Activated naive CD4-positive, alpha-beta T cell treated with anti-CD3 and anti-CD28 coated beads, Interleukin-2, amount 50 U/mL, for 24 hours (primary cell): ENCODE data around the gene FOXO3.
A peak's percentile ranks its signal among the peaks of the same experiment; 100 is the strongest.

ENCODE experiments used
- H3K27ac Mint-ChIP-seq: one replicate; pipeline ENCODE4 v1.8.0; 2021; ENCODE audit warnings: mild to moderate bottlenecking, mixed read lengths
- H3K27me3 Mint-ChIP-seq: one replicate; pipeline ENCODE4 v1.8.0; 2021; ENCODE audit warnings: mixed read lengths
- H3K36me3 Mint-ChIP-seq: one replicate; pipeline ENCODE4 v1.8.0; 2021; ENCODE audit warnings: mixed read lengths
- H3K4me1 Mint-ChIP-seq: one replicate; pipeline ENCODE4 v1.8.0; 2021; ENCODE audit warnings: mixed read lengths
- H3K4me3 Mint-ChIP-seq: one replicate; pipeline ENCODE4 v1.8.0; 2021; ENCODE audit warnings: mild to moderate bottlenecking, mixed read lengths
- H3K9me3 Mint-ChIP-seq: one replicate; pipeline ENCODE4 v1.8.0; 2021; ENCODE audit warnings: mixed read lengths

Gene FOXO3

DNA sequence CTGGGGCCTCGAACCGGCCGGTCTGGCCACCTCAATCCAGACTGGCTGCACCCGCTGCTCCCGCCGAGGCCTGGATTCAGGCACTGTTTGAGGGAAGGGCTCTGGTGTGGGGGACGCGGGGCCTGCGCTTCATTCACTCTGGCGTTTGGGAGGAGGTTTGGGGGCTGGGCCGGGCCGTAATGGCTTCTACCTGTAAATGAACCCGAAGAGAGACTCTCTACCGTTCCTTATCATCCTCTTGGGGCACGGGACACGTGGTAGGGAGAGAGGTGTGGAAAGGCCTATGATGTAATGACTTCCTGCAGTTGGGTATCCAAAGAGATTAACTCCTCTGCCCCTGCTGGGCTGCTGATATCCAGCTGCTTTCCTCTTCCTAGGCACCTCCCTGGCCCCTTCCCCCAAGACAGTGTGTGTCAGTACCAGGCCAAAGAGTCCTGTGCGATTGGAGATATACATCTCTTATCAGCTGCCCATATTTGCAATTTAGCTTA lies 1.8 kb downstream of the FOXO3 start:
- peaks cover 6% of the 10 kb centered on the region for H3K36me3 Mint-ChIP-seq
- H3K4me1 Mint-ChIP-seq, result peaks cover 54% of the 10 kb centered on the region
- H3K27me3 Mint-ChIP-seq, result no peaks in the 10 kb centered on the region
- peak overlapping the region; percentile 78 for H3K4me3 Mint-ChIP-seq
- peak overlapping the region; percentile 68 for H3K27ac Mint-ChIP-seq
- no peaks in the 10 kb centered on the region for H3K9me3 Mint-ChIP-seq

DNA sequence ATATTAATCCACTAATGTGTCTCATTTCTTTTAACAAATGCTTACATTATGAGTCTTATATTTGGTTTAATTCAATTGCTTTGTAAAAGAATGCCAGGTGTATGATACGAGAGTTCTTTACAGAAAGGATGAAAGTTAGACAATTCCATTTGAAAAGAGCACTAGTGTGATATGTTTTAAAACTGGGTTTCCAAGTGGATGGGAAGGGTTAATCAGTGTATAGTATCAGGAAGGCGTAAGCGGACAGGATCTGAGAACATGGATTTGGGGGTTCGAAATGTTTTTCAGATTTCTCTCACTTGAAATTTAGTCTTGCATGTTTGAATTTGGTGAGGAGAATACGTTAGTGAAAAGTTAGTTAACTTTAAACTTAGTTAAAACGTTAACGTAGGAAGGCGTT lies 2.6 kb downstream of the FOXO3 start:
- no peak overlapping the region for H3K27ac Mint-ChIP-seq
- no peaks in the 10 kb centered on the region for H3K9me3 Mint-ChIP-seq
- H3K4me1 Mint-ChIP-seq, result peaks cover 57% of the 10 kb centered on the region
- peaks cover 8% of the 10 kb centered on the region for H3K36me3 Mint-ChIP-seq
- H3K4me3 Mint-ChIP-seq, result no peak overlapping the region
- no peaks in the 10 kb centered on the region for H3K27me3 Mint-ChIP-seq

DNA sequence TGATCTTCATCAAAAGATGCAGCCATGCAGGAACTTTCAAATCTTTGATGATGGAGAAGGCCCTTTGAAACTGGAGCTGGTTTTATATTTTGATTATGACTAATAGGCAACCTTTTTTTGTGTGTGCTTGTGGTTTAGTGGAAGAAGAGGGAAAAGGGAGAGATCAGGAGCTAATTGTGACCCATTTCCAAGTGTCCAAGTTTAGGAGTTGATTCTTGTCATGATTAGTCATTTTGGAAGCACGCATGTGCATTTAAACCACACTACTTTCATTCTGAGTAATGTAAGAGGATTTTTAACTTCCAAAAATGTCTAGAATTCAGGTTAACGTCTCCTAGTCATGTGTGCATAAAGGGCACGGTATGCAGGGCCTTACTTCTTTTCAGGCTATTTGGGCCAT lies 3.5 kb downstream of the FOXO3 start:
- Mint-ChIP-seq H3K36me3 (peaks cover 12% of the 10 kb centered on the region), H3K9me3 (no peaks in the 10 kb centered on the region), H3K27me3 (no peaks in the 10 kb centered on the region), H3K4me1 (peaks cover 64% of the 10 kb centered on the region), H3K4me3 (peak overlapping the region; percentile 12), H3K27ac (peak overlapping the region; percentile 76)

DNA sequence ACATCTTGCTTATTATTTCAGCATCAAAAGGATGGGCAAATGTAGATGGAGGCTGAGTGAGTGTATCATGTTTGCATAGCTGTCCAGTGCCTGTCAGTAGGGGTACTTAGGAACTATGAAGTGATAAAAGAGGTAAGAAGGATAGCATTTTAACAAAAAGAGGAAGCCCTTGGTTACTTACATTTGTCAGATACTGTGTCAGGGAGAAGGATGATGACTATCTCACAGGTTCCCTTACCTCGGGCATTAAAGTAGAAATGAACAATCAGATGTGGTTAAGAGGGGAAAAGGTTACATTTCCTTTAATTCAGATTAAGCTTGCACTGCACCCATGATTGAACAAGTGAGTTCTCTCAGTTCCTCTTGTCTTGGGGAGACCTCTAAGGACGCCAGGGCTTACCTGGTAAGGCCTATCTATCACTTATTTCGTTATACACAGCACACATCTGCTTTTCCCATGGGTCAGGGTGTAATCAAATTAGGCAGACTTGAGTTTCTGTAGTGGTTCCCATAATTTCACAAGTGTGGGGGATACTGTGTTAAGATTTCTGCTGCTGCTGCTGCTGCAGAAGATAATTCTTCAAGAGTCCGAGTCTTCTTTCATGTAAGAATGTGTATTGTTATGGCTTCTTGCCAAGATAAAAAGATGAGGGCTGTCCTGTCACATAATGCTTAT lies 4.5 kb downstream of the FOXO3 start:
- no peaks in the 10 kb centered on the region for H3K27me3 Mint-ChIP-seq
- H3K4me1 Mint-ChIP-seq, result peaks cover 68% of the 10 kb centered on the region
- H3K27ac Mint-ChIP-seq, result peak overlapping the region; percentile 14
- H3K9me3 Mint-ChIP-seq, result no peaks in the 10 kb centered on the region
- peak overlapping the region; percentile 63 for H3K4me3 Mint-ChIP-seq
- H3K36me3 Mint-ChIP-seq, result peaks cover 15% of the 10 kb centered on the region

DNA sequence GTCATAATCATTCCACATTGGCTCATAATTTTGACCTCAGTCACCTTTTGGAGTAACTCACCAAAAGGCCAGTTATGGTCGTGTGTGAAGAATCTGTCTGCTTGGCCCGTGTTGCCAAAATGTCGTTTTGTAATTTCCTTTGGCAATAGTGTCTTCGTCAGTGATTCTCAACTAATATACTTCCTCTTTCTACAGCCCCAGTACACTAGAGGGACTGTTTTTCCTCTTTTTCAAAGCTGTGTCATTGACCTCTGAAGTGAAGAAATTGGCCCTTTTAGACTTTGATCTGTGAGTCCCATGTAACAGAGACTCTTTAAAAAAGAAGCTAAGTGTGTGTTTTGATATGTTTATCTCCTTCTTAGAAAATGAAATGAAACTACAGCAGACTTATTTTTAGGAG lies 5.2 kb downstream of the FOXO3 start:
- Mint-ChIP-seq H3K27ac (no peak overlapping the region), H3K9me3 (no peaks in the 10 kb centered on the region), H3K27me3 (no peaks in the 10 kb centered on the region), H3K36me3 (peaks cover 16% of the 10 kb centered on the region), H3K4me1 (peaks cover 70% of the 10 kb centered on the region), H3K4me3 (peak overlapping the region; percentile 63)

DNA sequence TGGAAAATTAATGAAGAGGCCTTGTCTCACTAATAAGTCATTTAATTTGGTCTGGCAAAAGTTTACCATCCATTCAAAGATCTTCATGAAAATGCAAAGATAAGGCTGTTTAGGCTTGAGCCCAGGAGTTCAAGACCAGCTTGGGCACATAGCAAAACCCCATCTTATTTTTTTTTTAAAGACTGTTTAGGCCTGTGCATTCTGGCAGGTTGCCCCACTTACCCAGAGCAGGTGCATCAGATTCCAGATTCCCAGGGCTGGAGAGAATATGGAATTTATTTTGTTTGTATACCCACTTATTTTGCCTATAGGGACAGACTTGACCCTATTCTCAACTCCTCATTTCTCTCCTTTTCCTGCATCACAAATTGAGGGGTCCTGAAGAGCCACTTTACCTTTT lies 5.7 kb downstream of the FOXO3 start:
- no peaks in the 10 kb centered on the region for H3K9me3 Mint-ChIP-seq
- H3K36me3 Mint-ChIP-seq, result peaks cover 21% of the 10 kb centered on the region
- H3K4me1 Mint-ChIP-seq, result peaks cover 75% of the 10 kb centered on the region
- no peak overlapping the region for H3K4me3 Mint-ChIP-seq
- no peak overlapping the region for H3K27ac Mint-ChIP-seq
- H3K27me3 Mint-ChIP-seq, result no peaks in the 10 kb centered on the region

DNA sequence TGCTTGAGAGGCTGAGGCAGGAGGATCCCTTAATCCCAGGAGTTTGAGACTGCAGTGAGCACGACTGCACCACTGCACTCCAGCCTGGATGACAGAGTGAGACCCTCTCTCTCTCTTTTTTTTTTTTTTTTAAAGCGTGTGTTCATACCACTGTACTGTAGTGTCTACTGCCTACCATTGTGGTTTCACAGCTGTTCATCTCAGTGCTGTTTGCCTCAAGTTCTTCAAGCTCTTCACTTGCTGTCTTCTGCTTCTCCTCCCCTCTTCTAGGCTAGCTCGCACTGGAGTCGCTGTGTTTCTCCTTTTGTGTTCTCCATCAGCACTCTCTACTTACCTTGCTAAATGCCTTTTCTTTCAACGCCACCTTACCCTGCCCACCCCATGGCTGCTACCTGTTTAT lies 7.4 kb downstream of the FOXO3 start:
- H3K27me3 Mint-ChIP-seq, result no peaks in the 10 kb centered on the region
- peaks cover 21% of the 10 kb centered on the region for H3K36me3 Mint-ChIP-seq
- peak overlapping the region; percentile 83 for H3K27ac Mint-ChIP-seq
- H3K9me3 Mint-ChIP-seq, result no peaks in the 10 kb centered on the region
- no peak overlapping the region for H3K4me3 Mint-ChIP-seq
- H3K4me1 Mint-ChIP-seq, result peaks cover 61% of the 10 kb centered on the region

DNA sequence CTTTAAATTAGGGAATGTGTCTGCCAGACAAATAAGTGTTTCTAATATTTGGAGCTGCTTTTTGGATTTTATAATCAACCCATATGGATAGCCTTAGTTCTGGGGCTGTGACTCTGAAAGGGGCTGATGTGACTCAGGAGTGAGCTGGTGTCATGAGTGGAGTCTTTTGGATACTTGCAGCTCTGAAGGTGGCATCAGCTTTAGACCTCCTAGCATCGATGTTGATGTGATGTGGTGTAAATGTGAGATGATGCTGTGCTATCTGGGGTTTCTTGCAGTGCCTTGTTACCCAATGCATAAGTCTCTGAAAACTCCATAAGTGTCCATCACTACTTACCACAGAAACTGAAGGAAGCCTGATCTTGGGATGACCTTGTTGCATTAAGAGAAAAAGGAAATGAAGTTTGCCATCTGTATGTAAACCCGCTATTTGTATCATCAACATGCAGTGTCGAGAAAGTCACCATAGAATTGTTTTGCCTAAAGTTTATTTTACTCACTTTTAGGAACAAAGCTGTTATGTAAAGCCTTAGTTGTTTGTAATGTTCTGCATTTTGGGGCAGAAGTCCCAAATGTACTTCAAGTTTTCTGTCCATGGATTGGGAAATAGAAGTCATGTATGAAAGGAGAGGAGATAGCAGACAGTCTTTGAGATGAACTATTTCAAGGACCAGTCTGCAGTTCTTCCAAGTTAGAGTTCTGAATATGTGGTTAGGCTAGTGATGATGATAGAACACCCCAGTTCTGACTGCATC lies 8.0 kb downstream of the FOXO3 start:
- Mint-ChIP-seq H3K4me3 (no peak overlapping the region), H3K4me1 (peaks cover 57% of the 10 kb centered on the region), H3K27ac (peak overlapping the region; percentile 83), H3K36me3 (peaks cover 21% of the 10 kb centered on the region), H3K27me3 (no peaks in the 10 kb centered on the region), H3K9me3 (no peaks in the 10 kb centered on the region)

DNA sequence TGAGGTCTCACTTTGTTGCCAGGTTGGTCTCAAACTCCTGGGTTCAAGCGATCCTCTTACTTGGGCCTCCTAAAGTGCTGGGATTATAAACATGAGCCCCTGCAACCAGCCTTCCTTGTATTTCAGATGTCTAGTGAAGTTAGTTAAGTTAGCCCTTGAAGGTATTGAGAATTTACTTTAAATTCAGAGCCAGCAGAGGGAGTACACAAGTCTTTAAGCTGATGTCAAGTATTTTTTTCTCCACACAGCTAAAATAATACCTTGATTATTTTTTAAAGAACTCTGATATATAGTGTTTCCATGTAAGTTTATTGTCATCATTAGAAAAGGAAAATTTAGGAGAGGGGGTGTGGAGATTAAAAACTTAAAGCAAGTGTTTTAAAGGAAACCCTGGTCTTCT lies 9.8 kb downstream of the FOXO3 start:
- no peaks in the 10 kb centered on the region for H3K27me3 Mint-ChIP-seq
- peaks cover 56% of the 10 kb centered on the region for H3K4me1 Mint-ChIP-seq
- no peak overlapping the region for H3K27ac Mint-ChIP-seq
- peaks cover 21% of the 10 kb centered on the region for H3K36me3 Mint-ChIP-seq
- no peaks in the 10 kb centered on the region for H3K9me3 Mint-ChIP-seq
- no peak overlapping the region for H3K4me3 Mint-ChIP-seq

DNA sequence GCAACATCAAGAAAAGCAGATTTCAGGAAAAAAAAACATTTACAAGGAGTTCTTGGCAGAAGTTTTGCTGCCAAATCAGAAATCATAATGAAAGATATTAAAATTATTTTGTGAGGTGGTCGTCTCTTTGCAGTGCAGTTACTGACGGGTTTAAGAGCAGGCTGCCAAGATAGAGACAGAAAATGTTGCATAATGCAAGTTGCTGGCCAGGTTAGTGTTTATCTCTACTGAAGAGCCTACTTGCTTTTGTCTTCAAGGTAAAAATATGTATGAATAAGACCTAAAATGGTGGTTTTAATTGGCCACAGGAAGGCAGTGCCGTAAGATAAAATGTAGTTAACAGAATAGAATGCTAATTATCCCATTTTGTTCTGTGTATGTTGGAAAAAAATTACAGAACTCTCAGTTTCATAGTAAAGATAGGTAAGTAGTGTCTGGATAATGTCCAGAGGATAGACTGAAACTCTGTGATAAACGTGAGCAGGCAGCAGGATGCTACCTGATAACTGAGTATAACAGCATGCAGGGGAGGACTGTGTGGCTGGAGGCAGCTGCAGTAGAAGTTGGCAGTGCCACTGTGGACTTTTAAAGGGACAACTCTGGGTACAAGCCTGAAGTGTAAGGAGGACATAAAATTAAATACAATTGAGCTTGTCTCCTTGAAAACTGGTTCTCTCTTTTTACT lies 13.9 kb downstream of the FOXO3 start:
- H3K9me3 Mint-ChIP-seq, result no peaks in the 10 kb centered on the region

DNA sequence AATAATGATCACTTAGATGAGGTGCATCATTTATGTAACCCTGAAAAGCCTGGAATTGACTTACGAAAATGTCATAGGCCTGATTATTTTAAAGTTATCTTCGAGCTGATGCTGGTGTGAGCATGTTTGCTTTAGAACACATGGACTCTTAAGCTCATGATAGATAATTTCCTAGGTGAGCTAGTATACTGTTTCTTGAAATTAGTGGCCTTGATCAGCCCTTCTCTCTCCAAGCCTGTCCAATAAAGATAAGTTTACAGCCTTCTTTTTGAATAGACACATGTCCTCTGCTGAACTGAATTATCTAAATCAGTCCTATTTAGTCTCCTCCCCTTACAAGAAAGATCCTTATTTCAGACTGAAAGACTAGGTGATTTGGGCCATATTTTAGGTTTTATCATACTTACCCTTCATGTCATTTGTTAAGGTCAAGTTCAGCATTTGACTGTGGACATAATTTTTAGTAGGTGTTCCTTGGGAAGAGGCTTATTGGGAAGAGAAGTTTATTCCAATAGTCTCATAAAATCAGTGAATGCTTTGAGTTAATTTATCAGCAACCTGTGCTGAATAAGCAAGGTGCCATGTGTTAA lies 15.3 kb downstream of the FOXO3 start:
- Mint-ChIP-seq H3K36me3 (peaks cover 7% of the 10 kb centered on the region), H3K27ac (no peak overlapping the region), H3K9me3 (no peaks in the 10 kb centered on the region), H3K4me3 (no peak overlapping the region), H3K27me3 (no peaks in the 10 kb centered on the region), H3K4me1 (peaks cover 59% of the 10 kb centered on the region)

More for the DNA sequence above, 13.9 kb downstream of the FOXO3 start:
- H3K36me3 Mint-ChIP-seq, result peaks cover 9% of the 10 kb centered on the region
- peaks cover 56% of the 10 kb centered on the region for H3K4me1 Mint-ChIP-seq
- H3K27me3 Mint-ChIP-seq, result no peaks in the 10 kb centered on the region
- no peak overlapping the region for H3K27ac Mint-ChIP-seq
- no peak overlapping the region for H3K4me3 Mint-ChIP-seq

DNA sequence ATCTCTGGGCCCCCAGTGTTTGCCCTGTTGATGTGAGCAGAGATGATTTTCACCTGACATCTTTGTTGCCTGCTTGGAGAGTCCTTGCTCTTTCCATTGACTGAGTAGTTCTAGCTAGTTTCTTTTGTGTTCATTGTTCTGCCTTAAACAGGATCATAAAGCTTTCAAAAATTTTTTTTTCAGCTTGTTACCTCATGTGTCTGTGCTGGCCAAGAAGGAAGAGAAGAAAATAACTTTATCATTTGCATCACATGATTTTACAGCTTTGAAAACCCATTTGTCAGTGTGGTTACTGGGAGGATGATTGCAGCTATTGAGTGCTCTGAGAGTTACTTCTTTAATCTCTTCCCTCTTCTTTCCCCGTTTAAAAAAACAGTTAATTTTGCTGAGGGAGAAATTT lies 16.0 kb downstream of the FOXO3 start:
- no peaks in the 10 kb centered on the region for H3K9me3 Mint-ChIP-seq
- no peak overlapping the region for H3K27ac Mint-ChIP-seq
- no peaks in the 10 kb centered on the region for H3K27me3 Mint-ChIP-seq
- H3K36me3 Mint-ChIP-seq, result peaks cover 5% of the 10 kb centered on the region
- H3K4me3 Mint-ChIP-seq, result no peak overlapping the region
- peaks cover 61% of the 10 kb centered on the region for H3K4me1 Mint-ChIP-seq

DNA sequence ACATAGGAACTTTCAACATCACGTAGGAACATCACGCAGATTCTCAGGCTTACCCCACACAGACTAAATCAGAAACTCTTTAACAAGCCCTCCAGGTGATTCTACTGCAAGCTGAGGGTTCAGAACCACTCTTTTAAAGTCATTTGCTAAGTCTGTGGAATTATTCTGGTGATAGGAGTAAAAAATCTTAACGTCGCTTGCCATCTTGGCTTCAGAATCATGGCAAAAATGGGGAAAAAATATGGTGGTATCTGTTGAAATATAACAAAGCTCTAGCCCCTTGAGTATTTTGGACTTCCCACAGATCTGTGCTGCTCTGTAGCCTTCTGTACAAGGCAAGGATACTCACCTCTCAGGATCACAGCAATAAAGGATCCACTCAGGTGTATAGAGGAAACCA lies 17.4 kb downstream of the FOXO3 start:
- H3K4me1 Mint-ChIP-seq, result peaks cover 75% of the 10 kb centered on the region
- no peaks in the 10 kb centered on the region for H3K9me3 Mint-ChIP-seq
- H3K4me3 Mint-ChIP-seq, result no peak overlapping the region
- peaks cover 3% of the 10 kb centered on the region for H3K36me3 Mint-ChIP-seq
- no peak overlapping the region for H3K27ac Mint-ChIP-seq
- no peaks in the 10 kb centered on the region for H3K27me3 Mint-ChIP-seq

DNA sequence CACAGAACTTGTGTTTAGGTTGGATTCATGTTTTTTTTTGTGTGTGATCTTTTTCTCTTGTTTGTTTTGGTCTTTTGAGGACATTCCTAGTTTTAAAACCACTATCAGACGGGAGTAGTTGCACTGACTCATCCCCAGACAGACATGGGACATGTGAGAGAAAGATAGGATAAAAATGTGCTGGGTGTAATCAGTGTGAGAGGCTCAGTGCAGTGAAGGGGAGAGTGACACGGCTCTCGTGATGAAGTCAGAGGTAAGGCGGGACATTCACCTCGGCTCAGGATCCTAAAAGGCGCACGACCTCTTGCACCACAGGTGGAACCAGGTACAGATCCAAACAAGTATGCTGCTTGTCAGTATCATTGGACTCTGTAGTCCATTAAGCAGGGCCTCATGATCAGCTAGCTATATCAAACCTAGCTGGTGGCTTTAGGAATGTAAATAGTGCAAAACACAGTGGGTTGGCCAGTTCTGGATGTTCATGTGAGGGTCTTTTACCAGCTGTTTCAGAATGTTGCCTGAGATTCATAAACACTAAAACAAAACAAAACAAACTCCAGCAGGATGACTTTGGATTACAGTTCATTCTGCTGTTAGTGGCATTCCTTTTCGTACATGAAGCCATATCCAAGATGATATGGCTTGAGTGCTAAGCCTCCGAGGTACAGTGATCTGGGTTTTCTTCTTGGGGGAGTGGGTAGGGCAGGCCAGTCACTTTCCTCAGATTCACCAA lies 18.0 kb downstream of the FOXO3 start:
- H3K4me1 Mint-ChIP-seq, result peaks cover 78% of the 10 kb centered on the region
- H3K27ac Mint-ChIP-seq, result no peak overlapping the region
- no peaks in the 10 kb centered on the region for H3K9me3 Mint-ChIP-seq
- no peak overlapping the region for H3K4me3 Mint-ChIP-seq
- H3K27me3 Mint-ChIP-seq, result no peaks in the 10 kb centered on the region
- peaks cover 3% of the 10 kb centered on the region for H3K36me3 Mint-ChIP-seq

DNA sequence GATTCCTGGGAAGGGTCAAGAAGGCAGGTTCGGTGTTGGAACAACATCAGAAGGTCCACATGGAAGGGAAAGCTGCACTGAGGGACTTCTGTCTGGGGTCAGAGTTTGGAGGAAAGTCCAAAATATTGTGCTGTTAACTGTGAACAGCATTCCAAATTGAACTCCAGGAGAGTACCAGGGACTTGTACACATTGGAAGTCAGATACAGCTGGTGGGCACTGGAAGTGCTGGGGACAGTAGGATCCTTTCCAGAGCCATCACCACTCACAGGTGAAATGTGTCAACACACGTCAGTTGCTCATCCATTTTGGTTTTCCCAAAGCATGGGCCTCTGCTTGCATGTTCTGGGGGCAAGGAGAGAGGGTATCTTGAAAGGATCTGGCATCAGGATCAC lies 18.6 kb downstream of the FOXO3 start:
- no peak overlapping the region for H3K4me3 Mint-ChIP-seq
- H3K36me3 Mint-ChIP-seq, result peaks cover 3% of the 10 kb centered on the region
- H3K9me3 Mint-ChIP-seq, result no peaks in the 10 kb centered on the region
- H3K27ac Mint-ChIP-seq, result no peak overlapping the region
- no peaks in the 10 kb centered on the region for H3K27me3 Mint-ChIP-seq
- peaks cover 79% of the 10 kb centered on the region for H3K4me1 Mint-ChIP-seq
